GM11168 (cell line): Measurements from ENCODE around the gene SLC30A2.

ENCODE experiments used
- in situ Hi-C: fragments of 300-500 bp; cut with MboI; formaldehyde crosslinking; loops from one replicate; pipeline ENCODE4 v1.12.0; 2022; ENCODE audit warnings: low sequenced_read_pairs; ENCODE audit not compliant: unreplicated experiment

Gene SLC30A2

DNA sequence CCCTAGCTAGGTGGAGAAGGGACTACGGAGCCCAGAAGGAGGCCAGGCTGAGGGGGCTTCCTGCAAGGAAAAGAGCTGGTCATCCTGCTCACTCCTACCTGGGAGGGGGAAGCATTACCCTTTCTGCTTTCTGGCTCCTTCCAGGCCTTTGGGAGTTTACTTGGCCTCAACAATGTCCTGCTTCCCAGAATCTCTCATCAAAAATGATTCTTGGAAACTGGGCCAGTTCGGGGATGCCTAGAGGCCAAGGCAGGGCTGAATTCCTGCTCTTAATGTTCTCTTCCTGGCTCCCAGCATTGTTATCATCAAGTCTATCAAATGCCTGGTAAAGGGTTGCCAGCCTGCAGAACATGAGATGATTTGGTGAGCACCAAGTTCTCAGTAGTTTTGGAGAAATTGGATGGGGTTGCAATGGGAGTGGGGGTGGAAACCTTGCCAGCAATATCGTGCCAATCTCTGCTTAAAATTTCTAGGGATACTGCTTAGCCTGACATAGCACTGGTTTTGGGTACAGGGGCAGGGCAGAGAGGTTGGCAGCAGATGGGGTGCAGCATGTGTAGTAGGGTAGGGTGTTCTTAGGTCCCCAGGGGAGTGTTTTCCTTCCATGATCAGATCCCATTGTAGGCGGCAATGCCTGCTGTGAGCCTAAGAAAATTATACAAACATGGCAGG lies 40.3 kb downstream of the SLC30A2 start:
- in situ Hi-C loops = no loop called here

DNA sequence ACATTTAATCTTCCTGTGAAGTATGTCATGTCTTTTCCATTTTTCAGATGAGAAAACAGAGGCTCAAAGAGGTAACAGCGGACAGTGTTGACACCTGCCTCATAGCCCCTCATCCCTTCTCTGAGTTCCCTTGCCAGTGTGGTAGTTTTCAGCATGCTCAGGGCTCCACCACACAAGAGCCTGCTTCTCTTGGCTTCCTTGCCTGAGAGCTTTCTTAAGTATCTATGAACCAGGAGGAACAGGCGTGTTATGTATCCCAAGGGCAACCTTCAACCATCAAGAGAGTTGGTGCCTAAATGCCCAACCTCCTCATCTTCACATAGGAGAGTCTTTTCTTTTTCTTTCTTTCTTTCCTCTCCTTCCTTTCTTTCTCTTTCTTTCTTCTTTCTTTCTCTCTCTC lies 42.2 kb downstream of the SLC30A2 start:
- in situ Hi-C loops = no loop called here

DNA sequence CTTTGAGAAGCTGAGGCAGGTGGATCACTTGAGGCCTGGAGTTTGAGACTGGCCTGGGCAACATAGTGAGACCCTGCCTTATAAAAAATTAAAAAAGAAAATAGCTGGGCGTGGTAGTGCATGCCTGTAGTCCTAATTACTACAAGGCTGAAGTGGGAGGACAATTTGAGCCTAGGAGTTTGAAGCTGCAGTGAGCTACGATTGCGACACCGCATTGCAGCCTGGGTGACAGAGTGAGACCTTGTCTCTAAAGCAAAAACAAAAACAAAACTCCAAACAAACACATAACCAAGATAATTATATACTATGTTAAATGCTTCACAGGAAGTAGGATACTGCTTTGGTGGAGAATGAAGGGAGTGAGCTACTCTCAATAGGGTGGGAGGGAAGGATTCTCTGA lies 42.7 kb downstream of the SLC30A2 start:
- in situ Hi-C loops = no loop called here

DNA sequence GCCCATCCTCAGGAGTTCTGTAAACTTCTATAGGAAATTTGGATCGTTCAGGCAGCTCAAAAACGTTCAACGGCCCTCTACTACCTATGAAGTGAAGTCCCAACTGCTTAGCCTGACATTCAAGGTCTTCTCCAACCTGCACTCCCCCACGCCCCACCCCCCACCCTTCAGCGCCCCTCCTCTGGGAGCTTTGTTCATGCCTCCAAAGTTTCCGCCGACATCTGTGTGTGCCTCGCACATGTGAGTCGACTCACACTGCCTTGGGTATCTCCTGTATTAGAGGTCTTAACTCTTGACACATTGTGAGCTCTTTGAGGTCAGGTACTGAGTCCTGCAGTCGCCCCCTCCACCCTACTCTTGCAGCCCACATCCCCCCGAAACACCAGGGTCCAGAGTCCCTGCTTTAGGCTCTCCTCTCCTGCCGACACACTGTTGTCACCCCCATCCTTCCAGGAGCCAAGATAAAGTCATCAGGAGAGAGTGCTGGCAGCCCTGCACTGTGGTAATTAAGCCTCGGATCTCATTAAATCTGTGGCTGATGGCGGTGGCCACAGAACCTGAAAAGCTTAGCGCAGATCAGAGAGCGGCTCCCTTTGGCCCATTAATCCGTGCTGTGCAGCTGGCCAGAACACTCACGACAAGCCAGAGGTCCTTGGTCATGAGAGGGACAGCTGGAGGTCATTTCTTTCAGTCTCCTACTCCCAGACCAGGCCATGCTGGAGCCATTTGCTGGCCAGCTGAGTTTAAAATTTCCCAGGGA lies 46.7 kb downstream of the SLC30A2 start:
- in situ Hi-C loops = loop anchor here (5.0 kb wide), 1 partner anchor 102 kb away; no protein-coding TSS in a partner anchor

DNA sequence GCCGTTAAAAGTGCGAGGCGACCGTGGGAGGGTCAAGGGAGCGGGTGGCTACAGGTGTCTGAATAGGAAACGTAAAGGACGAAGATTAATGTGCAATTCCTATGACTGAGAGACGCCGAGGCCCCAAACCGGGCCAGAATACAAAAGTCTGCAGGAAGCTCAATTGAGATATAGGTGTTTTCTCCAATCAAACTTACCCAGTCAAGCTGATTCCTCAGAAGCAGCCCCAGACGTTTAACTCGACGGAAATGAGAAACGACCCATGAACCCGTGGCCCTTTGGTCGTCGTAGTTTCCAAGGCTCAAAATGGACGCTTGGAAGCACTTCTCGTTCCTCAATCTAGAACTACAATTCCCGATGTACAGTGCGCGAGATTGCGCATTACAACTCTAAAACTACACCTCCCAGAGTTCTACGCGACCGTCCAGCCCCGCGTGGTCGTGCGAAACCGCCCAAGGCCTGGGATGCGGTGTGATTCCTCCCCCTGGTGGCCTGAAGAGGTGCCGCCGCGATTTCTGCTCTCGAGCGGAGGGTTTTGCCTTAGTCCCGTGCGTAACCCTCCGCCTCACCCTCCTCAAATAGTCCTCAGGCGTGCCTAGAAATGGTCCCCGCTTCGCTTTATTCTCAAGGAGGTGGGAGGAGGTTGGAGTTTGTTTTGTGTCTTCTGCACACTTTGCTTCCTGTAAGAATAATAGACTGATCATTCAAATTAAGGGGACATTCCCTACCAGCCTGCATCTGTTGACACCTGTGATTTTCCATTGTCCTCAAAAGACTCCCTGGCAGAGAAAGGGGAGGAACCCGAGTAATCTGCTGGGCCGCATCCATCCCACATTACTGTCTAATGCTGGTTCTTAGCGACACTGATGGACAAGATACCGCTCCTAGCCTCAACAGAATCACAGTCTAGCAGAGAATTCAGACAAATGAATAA lies 47.8 kb downstream of the SLC30A2 start, which contains the start of gene PAFAH2:
PAFAH2 (minus strand) TSS at position 236 of the 934 bp plus-strand sequence. CDS start 7,247 bp downstream, outside the sequence.
- in situ Hi-C loops = loop anchor here (5.0 kb wide), 1 partner anchor 101 kb away; no protein-coding TSS in a partner anchor

DNA sequence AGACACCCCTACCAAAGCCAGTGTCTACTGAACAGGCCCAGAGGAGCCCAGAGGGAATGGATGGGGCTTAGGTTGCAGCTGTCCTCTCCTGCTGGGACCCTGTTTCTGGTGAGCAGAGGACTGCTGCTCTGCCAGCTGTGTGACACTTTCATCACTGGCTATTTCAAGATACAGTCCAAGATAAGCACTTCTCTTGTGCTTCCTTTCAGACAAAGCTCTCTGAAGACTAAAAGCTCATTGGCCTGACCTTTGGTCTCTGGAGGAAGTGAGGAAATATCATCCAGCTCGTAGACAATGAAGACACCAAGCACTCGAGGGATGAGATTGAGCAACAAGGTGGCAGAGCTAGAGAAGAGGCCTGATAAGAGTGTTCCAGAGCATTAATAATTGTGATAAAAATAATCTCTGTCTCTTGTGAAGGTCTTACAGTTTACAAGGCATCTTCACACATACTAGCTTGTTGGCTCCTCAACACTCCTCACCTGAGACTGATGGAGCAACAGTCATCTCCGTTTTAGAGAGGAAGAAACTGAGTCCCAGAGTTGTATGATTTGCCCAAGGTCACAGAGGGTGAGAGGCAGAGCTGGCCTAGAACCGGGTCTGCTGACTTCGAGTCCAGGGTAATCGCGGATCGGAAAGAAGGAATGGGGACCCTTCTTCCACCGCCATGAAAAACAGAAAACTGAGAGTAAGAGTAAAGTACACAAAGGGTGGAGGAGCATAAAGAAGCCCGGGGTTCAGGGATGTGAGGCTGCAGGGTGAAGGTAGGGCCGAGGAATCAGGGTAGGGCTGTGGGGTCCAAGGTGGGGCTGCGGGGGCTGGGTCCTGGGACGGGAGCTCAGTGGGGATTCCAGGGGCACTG lies 48.7 kb downstream of the SLC30A2 start:
- in situ Hi-C loops = loop anchor here (5.0 kb wide), 1 partner anchor 100 kb away; no protein-coding TSS in a partner anchor

DNA sequence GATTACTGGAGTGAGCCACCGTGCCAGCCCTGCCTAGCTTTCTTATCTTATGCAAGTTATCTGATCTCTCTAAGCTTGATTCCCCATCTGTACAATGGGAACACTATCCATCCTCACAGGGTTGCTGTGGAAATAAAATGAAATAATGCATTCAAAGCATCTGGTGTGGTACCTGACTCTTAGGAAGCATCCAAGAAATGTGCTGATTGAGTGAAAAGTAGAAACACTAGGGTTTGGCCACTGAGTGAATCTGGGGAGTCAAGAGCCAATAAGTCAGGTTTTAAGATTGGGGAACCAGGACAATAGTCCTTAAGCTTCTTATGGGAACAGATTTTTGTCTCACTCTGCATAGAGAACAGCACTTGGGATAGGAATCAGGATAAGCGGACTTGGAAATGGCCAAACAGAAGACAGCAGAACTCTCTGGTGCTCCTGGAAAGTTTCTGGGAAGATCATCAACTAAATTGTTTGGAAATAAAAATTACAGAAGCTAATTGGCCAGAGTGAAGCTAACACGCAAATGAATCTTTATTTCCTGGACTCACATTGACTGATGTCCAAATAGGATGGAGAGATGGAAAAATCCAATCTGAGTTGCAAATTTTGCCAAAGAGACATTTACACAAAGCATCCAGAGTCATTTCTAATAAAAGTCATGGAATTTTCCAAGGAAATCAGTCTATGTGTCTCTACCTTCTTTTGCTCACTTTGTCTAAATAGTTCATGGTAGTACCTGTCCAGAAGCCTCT lies 51.3 kb downstream of the SLC30A2 start:
- in situ Hi-C loops = loop anchor here (5.0 kb wide), 1 partner anchor 97 kb away; no protein-coding TSS in a partner anchor

DNA sequence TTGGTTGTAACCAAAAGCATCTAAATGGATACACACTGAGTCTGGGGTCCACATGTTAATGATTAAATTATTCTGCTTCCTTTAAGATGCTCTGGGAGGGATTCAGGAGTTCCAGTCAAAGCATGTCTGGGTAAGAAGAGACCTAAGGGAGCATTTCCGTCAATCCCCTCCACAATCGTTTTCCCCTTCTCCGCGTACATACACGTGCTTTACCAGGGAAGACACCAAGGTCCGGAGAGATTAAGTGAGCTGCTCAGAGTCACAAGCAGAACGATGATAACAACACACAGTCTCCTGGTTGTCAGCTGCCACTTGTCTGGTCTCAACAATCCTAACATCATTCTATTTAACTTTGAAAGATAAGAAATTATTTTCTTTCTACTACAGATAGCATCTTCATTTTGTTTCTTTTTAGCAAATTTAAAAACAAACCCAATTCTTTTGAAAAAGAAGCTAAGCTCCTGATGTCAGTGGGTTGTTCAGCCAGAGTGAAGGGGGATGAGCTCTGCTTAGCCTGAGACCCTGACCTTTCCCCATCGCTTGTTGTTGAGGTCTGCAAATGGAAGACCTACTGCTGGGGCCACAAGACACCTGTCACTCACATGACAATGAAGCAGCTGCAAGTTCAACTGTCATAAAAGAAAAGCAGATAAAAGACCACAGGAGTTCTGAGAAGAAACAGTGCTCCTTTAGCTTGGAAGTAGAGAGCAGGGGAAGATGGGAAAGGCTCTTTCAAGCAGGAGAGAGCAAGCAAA lies 52.5 kb downstream of the SLC30A2 start:
- in situ Hi-C loops = no loop called here

DNA sequence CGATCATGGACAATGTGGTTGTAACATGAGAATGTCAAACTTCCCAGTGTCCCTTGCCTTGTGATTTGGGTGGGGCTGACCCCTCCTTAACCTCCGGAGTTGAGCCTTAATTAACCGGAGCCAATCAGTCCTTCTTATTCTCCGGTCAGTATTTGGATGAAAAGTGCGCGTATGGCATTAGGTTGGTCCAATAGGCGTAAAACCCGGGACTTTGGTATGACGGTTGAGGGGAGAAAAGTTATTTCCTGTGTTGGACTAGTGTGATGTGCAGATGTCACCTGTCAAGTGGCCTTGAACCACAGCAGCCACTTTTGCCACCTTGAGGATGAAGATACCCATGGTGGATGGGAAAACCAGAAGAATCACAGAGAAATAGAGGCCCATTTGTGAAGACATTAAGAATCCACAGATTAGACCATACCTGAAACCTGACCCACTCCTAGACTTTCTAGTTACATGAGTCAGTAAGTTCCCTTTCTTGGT lies 53.2 kb downstream of the SLC30A2 start:
- in situ Hi-C loops = no loop called here

DNA sequence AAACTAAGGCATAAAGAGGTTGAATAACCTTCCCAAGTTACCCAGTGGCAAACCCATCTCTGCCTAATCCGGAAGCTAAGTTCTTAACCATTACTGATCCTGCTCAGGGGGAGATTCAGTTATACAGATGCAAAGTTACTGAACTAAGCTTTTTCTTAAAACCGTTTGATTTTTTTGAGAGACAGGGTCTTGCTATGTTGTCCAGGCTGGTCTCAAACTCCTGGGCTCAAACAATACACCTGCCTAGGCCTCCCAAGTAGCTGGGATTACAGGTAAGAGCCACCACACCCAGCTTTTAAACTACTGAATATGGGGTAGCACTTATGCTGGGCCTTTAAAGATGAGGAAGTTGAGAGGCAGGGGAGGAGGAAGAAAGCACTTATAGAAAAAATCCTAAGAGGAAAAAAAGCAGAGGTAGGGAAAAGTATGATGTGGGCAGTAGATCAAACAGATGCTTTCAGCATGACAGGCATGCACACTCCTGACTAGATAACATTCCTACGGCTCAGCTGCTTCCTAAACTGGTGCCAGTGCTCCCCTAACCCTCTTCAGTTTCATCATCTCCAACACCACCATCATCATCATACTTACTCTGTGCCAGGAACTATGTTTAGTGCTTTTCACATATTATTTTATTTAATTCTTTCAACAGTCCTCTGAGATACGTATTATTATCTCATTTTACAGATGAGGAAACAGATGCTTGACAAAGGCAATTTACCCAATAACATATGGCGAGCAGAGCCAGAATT lies 53.8 kb downstream of the SLC30A2 start:
- in situ Hi-C loops = no loop called here

DNA sequence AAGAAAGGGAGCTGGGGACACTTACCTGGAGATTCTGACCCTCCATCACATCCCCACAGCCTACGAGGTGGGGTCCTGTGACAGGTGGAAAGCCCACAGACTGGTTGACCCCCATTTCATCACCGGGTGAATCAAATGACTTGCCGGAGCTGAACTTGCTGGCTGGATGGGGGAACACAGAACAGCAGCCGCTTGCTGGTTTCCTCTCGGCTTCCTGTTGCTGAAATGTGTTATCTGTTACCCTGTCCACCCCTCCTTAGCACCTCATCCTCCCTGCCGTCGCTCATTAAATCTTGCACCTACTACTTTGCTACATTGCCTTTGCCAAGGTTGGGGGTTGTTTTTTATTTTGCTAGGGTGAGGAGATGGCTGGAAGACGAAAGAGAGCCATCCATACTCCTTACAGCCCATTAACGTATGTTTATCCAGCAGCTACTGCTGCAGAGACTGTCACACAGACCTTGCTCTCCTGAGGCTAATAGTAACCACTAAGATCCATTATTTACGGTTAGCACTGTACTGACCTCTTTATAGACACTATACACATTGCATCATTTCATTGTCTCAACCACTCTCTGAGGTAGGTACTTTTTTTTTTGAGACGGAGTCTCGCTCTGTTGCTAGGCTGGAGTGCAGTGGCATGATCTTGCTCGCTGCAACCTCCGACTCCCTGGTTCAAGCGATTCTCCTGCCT lies 55.1 kb downstream of the SLC30A2 start:
- in situ Hi-C loops = no loop called here

DNA sequence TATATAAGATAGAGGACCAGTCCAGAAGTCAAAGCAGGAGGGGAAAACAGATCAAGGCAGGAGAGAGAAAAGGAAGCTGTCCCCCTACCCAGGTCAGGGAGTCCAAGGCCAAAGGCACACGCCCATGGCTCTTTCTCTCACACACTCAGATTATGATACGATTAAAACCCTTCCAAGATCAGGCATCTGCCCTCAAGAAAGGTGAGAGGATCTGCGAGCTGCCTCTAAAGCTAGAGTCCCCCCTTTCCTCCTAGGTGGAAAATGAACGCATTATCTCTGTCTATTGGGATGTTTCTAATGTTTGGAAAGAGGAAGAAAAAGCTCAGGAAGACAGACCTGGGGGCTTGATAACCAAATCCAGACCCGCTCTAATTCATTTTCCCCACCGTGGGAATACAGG lies 55.7 kb downstream of the SLC30A2 start:
- in situ Hi-C loops = no loop called here

DNA sequence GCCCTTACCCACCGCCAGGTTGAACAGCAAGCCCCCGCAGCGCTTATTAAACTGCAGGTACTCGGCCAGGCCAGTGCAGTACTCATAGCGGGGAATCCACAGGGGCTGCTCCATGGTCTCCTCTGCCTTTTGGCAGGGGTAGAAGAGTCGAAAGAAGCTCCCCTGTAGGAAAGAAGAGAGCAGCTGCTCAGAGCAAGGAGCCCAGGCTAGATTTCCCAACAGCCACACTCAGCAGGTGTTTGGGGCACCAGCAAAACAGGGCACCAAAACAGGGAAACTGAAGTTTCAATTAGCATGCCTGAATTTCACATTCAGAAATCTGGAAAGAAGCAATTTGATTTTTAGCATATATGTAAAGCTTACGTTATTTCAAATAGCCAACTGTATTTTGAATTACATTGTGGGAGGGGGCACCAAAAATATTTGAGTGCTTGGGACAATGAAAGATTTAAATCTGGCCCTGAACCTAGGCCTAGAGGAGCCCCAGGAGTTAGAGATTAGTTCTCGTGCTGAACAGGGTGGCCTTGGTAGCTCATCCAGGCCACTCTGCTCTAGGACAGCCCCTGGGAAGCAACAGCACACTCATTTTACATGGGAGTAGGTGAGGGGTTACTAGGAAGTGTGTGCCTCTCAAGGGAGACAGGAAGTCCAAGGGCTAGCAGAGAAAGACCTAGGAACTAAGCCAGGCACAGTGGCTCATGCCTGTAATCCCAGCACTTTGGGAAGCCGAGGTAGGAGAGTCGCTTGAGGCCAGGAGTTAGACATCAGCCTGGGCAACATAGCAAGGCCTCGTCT lies 56.3 kb downstream of the SLC30A2 start:
- in situ Hi-C loops = no loop called here

DNA sequence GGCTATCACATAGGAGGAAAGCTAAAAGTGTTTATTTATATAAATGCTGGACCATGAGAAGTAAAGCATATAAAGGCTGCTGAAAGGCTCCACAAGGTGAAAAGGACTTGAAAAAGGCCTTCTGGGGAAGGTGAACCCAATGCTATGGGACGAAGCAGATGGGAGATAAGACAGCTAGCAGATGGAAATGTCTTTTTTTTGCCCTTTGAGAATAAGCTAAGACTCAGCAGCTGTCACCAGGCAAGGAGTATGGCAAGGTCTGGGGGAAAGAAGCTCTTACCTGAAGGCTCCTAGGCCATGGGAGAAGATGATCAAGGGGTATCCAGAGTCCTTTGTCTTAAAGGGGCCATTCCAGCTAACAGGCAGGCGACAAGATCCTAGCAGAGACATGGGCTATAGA lies 58.0 kb downstream of the SLC30A2 start:
- in situ Hi-C loops = no loop called here
